Measurements from ENCODE around the gene SLC35F3.
"Not testable (repeated sequence)": the region's sequence is repeated elsewhere in the genome, so short reads cannot be mapped to it uniquely, and the experiment has no call there.

The SLC35F3 gene

GRCh38 chr1:234300096-234300495 lies 395.6 kb downstream of the SLC35F3 start:
- no peak for DNase-seq

GRCh38 chr1:234301663-234302062 lies 397.2 kb downstream of the SLC35F3 start:
- DNase-seq: not testable (repeated sequence)

GRCh38 chr1:234302354-234302962 lies 398.0 kb downstream of the SLC35F3 start:
- DNase-seq: no peak

- DNase-seq: no peak
Measured at GRCh38 chr1:234303231-234303630, 398.8 kb downstream of the SLC35F3 start.

GRCh38 chr1:234307726-234308125 lies 403.2 kb downstream of the SLC35F3 start:
- DNase-seq: no peak

- no peak for DNase-seq
Measured at GRCh38 chr1:234309243-234309597, 404.7 kb downstream of the SLC35F3 start.

- peak in 1 of 2 experiments; percentile 17 for DNase-seq
Measured at GRCh38 chr1:234309598-234310459, 405.4 kb downstream of the SLC35F3 start.

GRCh38 chr1:234310460-234310817 lies 406.0 kb downstream of the SLC35F3 start:
- no peak for DNase-seq

- no peak for DNase-seq
Measured at GRCh38 chr1:234311414-234311813, 406.9 kb downstream of the SLC35F3 start.

GRCh38 chr1:234313171-234313570 lies 408.7 kb downstream of the SLC35F3 start:
- DNase-seq: no peak

- DNase-seq: peak in 1 of 2 experiments; percentile 64
Measured at GRCh38 chr1:234315091-234315541, 410.6 kb downstream of the SLC35F3 start.

GRCh38 chr1:234315588-234315987 lies 411.1 kb downstream of the SLC35F3 start:
- DNase-seq: no peak

- no peak for DNase-seq
Measured at GRCh38 chr1:234316486-234316885, 412.0 kb downstream of the SLC35F3 start.

- DNase-seq: no peak
Measured at GRCh38 chr1:234316937-234317336, 412.5 kb downstream of the SLC35F3 start.

- DNase-seq: no peak
Measured at GRCh38 chr1:234320069-234320468, 415.6 kb downstream of the SLC35F3 start.

GRCh38 chr1:234320549-234320948 lies 416.1 kb downstream of the SLC35F3 start:
- no peak for DNase-seq

- no peak for DNase-seq
Measured at GRCh38 chr1:234321231-234321630, 416.8 kb downstream of the SLC35F3 start.

- no peak for DNase-seq
Measured at GRCh38 chr1:234322097-234322496, 417.6 kb downstream of the SLC35F3 start.

- DNase-seq: no peak
Measured at GRCh38 chr1:234322979-234323378, 418.5 kb downstream of the SLC35F3 start.

GRCh38 chr1:234324821-234325220 lies 420.3 kb downstream of the SLC35F3 start:
- no peak for DNase-seq

- DNase-seq: no peak
Measured at GRCh38 chr1:234325878-234326496, 421.5 kb downstream of the SLC35F3 start.

GRCh38 chr1:234326497-234327366 lies 422.3 kb downstream of the SLC35F3 start:
- peak in 1 of 2 experiments; percentile 5 for DNase-seq
